ENCODE data around the gene FAM193A. TPM values are rescaled to one million over a fixed set of nuclear protein-coding genes. Genes with fewer than 3 reads are reported as not detected.

The FAM193A gene
- total RNA-seq, 1 donor from 2014 or later = 30.9 TPM

DNA sequence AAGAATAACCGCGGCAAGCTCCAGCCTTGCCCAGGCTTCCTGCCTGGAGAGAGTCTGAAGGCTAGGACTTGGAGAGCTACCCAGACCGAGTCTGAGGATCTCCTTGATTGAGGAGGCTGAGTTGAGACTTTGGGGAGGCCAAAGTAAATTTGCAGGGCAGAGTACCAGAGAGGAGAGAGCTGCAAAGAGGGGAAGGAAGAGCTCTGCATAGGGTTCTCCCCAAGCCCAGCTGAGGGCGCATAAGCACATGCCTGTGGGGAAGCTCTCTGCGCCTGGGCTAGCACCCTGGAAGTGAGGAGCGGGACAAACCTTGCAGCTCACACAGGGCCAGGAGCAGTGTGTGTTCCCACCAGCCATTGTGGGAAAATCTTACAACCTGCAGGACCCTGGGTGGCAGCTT lies 56.1 kb downstream of the FAM193A start:
- intact Hi-C loops (cut with DNase I) = no loop called here
- no peak overlapping the region for H3K4me3 ChIP-seq
- H3K36me3 ChIP-seq = peaks cover 0 to 9% of the 10 kb centered on the region in 2 donors
- no peak for TF ChIP-seq CTCF (IDR thresholded peaks at IDR 0.05)
- no peak overlapping the region for H3K27ac ChIP-seq
- H3K27me3 ChIP-seq = no peaks in the 10 kb centered on the region
- H3K9me3 ChIP-seq = no peaks in the 10 kb centered on the region
- H3K4me1 ChIP-seq = peaks cover 0 to 29% of the 10 kb centered on the region in 2 donors
- no peak for DNase-seq (ENCODE audit: low spot score in 2 of 2)

- Histone ChIP-seq H3K4me1 (peaks cover 0 to 25% of the 10 kb centered on the region in 2 donors), H3K4me3 (no peak overlapping the region), H3K27me3 (no peaks in the 10 kb centered on the region), H3K9me3 (no peaks in the 10 kb centered on the region), H3K27ac (no peak overlapping the region), H3K36me3 (peaks cover 0 to 9% of the 10 kb centered on the region in 2 donors)
- intact Hi-C loops (cut with DNase I) = no loop called here
- no peak for TF ChIP-seq CTCF (IDR thresholded peaks at IDR 0.05)
- DNase-seq (ENCODE audit: low spot score in 2 of 2) = no peak
Observed at GRCh38 chr4:2593003-2593402, 56.6 kb downstream of the FAM193A start.

- TF ChIP-seq CTCF (IDR thresholded peaks at IDR 0.05) = no peak
- Histone ChIP-seq H3K9me3 (no peaks in the 10 kb centered on the region), H3K4me1 (peaks cover 0 to 20% of the 10 kb centered on the region in 2 donors), H3K27me3 (no peaks in the 10 kb centered on the region), H3K36me3 (peaks cover 0 to 12% of the 10 kb centered on the region in 2 donors), H3K27ac (no peak overlapping the region), H3K4me3 (no peak overlapping the region)
- intact Hi-C loops (cut with DNase I) = no loop called here
- DNase-seq (ENCODE audit: low spot score in 2 of 2) = no peak
Observed at GRCh38 chr4:2595436-2595835, 59.0 kb downstream of the FAM193A start.

GRCh38 chr4:2595952-2596552 lies 59.6 kb downstream of the FAM193A start:
- TF ChIP-seq CTCF (IDR thresholded peaks at IDR 0.05) = no peak
- Histone ChIP-seq H3K9me3 (no peaks in the 10 kb centered on the region), H3K4me1 (peaks cover 0 to 16% of the 10 kb centered on the region in 2 donors)

GRCh38 chr4:2596611-2597010 lies 60.2 kb downstream of the FAM193A start:
- Histone ChIP-seq H3K4me3 (no peak overlapping the region), H3K4me1 (peaks cover 0 to 10% of the 10 kb centered on the region in 2 donors), H3K27me3 (no peaks in the 10 kb centered on the region), H3K27ac (no peak overlapping the region), H3K9me3 (no peaks in the 10 kb centered on the region), H3K36me3 (peaks cover 0 to 14% of the 10 kb centered on the region in 2 donors)
- no peak for DNase-seq (ENCODE audit: low spot score in 2 of 2)
- intact Hi-C loops (cut with DNase I) = no loop called here
- TF ChIP-seq CTCF (IDR thresholded peaks at IDR 0.05) = no peak

More at GRCh38 chr4:2595952-2596552, 59.6 kb downstream of the FAM193A start:
- Histone ChIP-seq H3K27me3 (no peaks in the 10 kb centered on the region), H3K27ac (no peak overlapping the region), H3K4me3 (no peak overlapping the region), H3K36me3 (peaks cover 0 to 12% of the 10 kb centered on the region in 2 donors)
- intact Hi-C loops (cut with DNase I) = no loop called here
- DNase-seq (ENCODE audit: low spot score in 2 of 2) = no peak
